Measurements from ENCODE around the gene CBX2.

CBX2 gene

GRCh38 chr17:79777894-79778503 lies at the start of gene CBX2:
CBX2 (plus strand) TSS chr17:79778148; CDS start chr17:79778236, 88 bp downstream.
- peak; percentile 62 to 77 (median 66) for DNase-seq (ENCODE audit: low read depth in 3 of 3)

DNA sequence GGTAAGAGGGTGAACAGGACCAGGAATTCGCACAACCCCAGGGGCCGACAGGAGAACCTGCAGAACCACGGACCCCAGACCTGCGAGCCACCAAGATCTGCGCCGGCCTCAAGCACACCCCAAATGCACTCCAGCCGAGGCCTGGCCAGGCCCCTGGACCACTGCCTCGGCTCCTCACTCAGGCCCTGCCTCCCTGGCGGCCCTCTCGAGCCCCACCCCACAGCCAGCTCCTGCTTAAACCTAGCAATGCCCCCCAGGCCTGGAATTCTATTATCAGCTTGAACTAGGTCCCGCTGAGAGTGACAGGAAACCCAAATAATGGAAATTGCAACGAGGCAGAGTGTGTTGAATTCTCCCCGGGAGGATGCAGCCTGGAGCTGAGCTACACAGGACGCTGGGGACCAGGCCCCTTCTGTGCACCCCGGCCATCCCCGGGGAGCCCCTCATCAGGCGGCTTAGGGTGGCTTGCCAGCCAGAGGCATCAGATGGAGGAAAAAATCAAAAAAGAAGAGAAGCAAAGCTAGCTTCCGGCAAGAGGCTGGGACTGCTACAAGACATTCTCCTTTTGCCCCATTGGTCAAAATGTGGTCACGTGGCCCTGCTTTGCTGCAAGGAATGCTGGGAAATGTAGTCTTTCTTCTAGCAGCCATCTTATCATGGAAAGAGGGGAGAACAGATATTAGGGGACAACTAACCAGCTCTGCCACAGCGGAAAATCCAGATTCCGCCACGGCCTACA lies 49.6 kb upstream of the CBX2 start:
- peak; percentile 66 to 76 (median 75) for DNase-seq (ENCODE audit: low read depth in 3 of 3)

- DNase-seq (ENCODE audit: low read depth in 3 of 3): no peak
Measured at GRCh38 chr17:79728908-79729471, 49.0 kb upstream of the CBX2 start.

GRCh38 chr17:79729761-79730160 lies 48.2 kb upstream of the CBX2 start:
- no peak for DNase-seq (ENCODE audit: low read depth in 3 of 3)

GRCh38 chr17:79730437-79730768 lies 47.5 kb upstream of the CBX2 start:
- DNase-seq (ENCODE audit: low read depth in 3 of 3): no peak

DNA sequence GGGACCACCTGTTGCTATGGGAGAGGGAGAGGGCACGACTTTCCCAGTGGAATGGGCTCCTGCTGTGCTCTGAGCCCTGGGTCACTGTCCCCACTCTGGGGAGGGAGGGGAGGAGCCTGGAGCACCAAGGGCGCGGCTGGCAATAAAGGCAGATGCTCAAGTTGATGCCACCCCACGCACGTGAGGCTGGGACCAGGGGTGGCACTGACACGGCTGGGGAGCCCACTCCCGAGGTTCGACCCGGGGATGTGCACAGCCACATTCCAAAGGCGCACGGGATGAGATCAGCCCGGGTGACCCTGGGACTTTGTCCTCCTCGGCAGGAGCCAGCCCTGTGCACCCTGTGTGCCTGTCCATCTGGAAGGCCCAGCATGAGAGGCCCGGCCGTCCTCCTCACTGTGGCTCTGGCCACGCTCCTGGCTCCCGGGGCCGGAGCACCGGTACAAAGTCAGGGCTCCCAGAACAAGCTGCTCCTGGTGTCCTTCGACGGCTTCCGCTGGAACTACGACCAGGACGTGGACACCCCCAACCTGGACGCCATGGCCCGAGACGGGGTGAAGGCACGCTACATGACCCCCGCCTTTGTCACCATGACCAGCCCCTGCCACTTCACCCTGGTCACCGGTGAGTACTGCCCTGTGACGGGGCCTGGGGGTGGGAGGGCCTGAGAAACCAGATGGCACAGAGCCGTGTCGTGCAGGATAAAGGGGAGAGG lies 47.0 kb upstream of the CBX2 start, which contains the start of gene ENPP7:
ENPP7 (plus strand) TSS at position 175 of the 715 bp plus-strand sequence; CDS start at position 372, 197 bp downstream.
- DNase-seq (ENCODE audit: low read depth in 3 of 3): no peak

- no peak for DNase-seq (ENCODE audit: low read depth in 3 of 3)
Measured at GRCh38 chr17:79732254-79732653, 45.7 kb upstream of the CBX2 start.

DNA sequence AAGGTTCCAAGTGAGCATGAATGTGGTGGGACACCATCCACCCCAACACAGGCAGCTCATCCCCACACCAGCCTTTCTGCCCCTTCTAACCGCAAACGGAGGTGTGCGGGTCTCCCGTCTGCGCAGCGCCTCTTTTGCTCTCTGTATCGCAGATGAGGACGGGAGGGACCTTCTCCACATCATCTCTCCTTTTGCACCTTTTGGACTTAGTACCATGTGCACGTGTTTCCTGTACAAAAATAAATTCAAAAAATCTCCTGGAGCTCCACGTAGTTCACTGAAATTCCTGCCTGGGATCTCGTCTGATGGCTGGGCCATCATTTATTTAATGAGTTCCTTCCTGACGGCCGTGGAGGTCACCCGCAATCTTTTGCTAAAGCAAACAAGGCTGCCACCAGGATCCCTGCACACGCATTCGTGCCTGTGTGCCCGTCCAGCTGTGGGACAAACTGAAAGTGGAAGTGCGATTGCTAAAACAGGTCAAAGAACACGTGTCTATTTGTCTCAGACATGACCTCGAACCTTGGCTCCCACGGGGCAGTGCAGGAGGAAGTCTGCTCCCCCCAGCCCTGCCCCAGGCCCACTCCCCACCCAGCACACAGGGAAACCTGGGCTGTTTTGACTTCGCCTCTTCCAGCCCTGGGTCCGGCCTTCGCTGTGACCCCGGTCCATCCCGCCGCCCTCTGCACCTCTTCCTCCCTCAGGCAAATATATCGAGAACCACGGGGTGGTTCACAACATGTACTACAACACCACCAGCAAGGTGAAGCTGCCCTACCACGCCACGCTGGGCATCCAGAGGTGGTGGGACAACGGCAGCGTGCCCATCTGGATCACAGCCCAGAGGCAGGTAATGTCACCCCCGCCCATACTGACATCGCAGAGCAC lies 44.9 kb upstream of the CBX2 start:
- no peak for DNase-seq (ENCODE audit: low read depth in 3 of 3)

DNA sequence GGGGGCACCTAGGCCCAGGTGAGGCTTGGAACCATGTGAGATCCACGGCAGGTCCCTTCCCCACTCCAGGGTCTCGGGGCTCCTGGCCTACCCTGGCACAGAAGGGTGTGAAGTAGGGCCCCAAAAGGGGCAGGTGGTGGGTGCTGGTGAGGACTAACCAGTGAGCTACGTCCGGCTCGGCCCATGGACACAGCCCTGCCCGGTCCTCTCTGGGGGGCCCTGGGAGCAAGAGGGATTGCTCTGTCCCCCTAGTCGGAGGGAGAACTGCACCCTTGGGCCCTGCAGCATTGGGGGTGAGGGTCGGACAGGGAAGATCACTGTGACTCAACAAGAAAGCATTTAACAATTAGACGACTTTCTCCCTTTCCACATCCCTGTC lies 44.3 kb upstream of the CBX2 start:
- DNase-seq (ENCODE audit: low read depth in 3 of 3): no peak

GRCh38 chr17:79735096-79735495 lies 42.9 kb upstream of the CBX2 start:
- DNase-seq (ENCODE audit: low read depth in 3 of 3): no peak

- DNase-seq (ENCODE audit: low read depth in 3 of 3): no peak
Measured at GRCh38 chr17:79737046-79737921, 40.7 kb upstream of the CBX2 start.

DNA sequence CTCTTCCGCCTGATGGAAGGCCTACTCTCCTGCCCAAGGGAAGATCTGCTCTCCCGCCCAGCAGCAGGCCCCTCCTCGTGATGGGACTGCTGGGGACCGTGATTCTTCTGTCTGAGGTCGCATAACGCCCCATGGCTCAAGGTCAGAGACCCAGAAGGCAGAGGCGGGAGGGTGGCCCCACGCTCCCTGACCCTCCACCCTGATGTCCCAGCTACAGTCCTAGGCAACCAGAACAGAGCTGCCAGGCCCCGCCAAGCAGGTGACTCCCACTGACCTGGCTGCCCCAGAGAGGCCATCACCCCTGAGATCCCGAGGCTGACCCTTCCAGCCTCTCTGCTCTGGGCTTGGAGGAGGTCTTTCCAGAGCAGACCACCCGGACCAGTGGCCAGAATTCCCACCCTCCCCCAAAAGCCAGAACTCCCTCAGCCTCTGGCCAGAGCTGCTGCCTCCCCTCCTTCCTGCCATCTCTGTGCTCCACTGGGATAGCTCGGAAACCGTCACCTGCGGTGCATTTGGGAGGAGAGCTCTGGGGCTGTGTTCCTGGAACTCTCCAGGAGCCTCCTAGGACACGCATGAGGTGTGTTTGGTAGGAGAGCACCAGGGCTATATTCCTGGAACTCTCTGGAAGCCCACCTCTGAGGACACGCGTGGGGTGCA lies 39.9 kb upstream of the CBX2 start:
- DNase-seq (ENCODE audit: low read depth in 3 of 3): no peak

DNA sequence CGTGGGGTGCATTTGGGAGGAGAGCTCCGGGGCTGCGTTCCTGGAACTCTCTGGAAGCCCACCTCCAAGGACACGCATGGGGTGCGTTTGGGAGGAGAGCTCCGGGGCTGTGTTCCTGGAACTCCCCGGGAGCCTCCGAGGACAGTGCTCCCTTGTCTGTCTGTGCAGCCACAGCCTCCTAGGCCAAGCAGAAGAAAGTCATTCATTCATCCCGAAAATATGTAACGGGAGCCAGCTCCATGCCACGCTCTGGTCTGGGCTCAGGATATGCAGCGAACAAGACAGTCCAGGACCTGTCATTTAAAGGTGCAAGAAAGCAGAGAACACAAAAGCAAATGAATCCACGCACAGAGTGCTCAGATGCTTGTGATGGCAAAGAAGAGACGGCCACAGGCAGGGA lies 39.3 kb upstream of the CBX2 start:
- no peak for DNase-seq (ENCODE audit: low read depth in 3 of 3)

GRCh38 chr17:79739148-79740062 lies 38.5 kb upstream of the CBX2 start:
- no peak for DNase-seq (ENCODE audit: low read depth in 3 of 3)

DNA sequence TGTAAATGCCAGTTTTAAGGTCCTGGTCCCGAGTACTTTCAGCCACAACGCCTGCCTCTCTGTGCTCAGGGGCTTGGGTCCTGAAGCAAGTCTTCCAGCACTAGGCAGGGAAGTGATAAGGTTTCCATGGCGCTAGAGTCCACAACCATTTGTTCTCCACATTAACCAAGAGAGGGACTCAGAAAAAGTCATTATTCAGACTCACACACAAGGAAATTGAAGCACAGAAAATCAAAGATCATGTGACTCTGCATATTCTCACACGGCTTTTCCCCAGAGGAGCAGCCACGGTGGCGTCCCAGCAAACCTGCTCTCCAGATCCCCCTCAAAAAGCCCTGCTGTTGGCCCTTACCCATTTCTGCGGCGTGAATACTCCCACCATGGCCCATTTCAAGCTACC lies 37.5 kb upstream of the CBX2 start:
- DNase-seq (ENCODE audit: low read depth in 3 of 3): no peak

DNA sequence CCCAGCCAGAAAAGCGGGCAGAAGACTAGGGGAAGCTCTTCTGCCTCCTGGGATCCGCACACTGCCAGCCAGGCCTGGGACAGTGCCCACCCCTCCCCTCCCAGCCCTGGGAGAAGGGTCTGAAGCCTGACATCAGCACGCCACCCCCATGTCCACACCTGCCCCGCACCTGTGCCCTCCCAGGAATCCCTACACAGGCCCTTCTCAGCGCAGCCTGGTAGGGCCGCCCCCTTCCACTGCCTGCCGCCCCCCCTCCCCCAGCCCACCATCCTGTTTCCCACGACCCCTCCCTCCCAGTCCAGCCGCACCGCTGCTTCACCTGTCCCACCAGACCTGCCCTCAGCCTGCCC lies 36.6 kb upstream of the CBX2 start:
- no peak for DNase-seq (ENCODE audit: low read depth in 3 of 3)

GRCh38 chr17:79741751-79742588 lies 36.0 kb upstream of the CBX2 start:
- peak; percentile 30 to 60 (median 59) for DNase-seq (ENCODE audit: low read depth in 3 of 3)

DNA sequence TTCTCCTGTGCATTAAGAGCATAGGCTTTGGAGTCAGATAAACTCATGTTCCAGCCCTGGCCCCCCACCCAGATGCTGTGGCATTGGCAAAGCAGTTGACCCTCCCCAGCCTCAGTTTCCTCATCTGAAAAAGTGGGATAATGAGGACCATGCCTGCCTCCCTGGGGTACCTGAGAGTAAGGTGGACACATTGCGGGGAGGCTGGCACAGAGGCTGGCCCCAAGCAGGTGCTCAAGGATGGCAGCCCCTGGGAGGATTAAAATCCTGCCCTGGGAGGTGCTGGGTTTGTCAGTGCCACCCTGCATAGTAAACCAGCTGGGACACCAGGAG lies 35.4 kb upstream of the CBX2 start:
- no peak for DNase-seq (ENCODE audit: low read depth in 3 of 3)
